GM12878 (cell line): ENCODE data around the gene LSM2. TPM values are rescaled to one million over a fixed set of nuclear protein-coding genes. Genes with fewer than 3 reads are reported as not detected.

Experiments used
- BACH1 ChIP-seq: fragments of 450-650 bp; IDR thresholded peaks from 2 replicates; pipeline ENCODE4 v1.6.1; 2017; ENCODE audit warnings: mild to moderate bottlenecking, borderline replicate concordance
- CHD4 ChIP-seq: fragments of 200-600 bp; sonication (generic); IDR thresholded peaks from 2 replicates; pipeline ENCODE4 v1.6.1; 2016; ENCODE audit warnings: mild to moderate bottlenecking
- DPF2 ChIP-seq: fragments of 450-650 bp; IDR thresholded peaks from 2 replicates; pipeline ENCODE4 v1.6.1; 2017; ENCODE audit warnings: mild to moderate bottlenecking
- EGR1 ChIP-seq, 2 experiments: IDR thresholded peaks; 1 replicate in 1 of 2; 2 replicates in 1 of 2; pipeline ENCODE4 v1.6.1; 2011 to 2012; ENCODE audit warnings: low read depth in 2 of 2, low read length in 2 of 2, borderline replicate concordance in 1 of 2, mild to moderate bottlenecking in 1 of 2, moderate library complexity in 1 of 2
- GABPA ChIP-seq: IDR thresholded peaks from 2 replicates; pipeline ENCODE4 v1.6.1; 2014; ENCODE audit warnings: antibody characterized with exemption, low read depth, mild to moderate bottlenecking, inconsistent platforms
- GATAD2B ChIP-seq: fragments of 450-650 bp; conservative IDR thresholded peaks from 2 replicates; pipeline ENCODE4 v1.6.1; 2017; ENCODE audit warnings: low read depth, mild to moderate bottlenecking, moderate library complexity
- JUND ChIP-seq: IDR thresholded peaks from 2 replicates; pipeline ENCODE4 v1.6.1; 2012; ENCODE audit warnings: low read depth, mild to moderate bottlenecking, low read length, improper control_type of control experiment, moderate library complexity
- LARP7 ChIP-seq: fragments of 450-650 bp; IDR thresholded peaks from 2 replicates; pipeline ENCODE4 v1.6.1; 2017; ENCODE audit warnings: mild to moderate bottlenecking
- MTA3 ChIP-seq: IDR thresholded peaks from 2 replicates; pipeline ENCODE4 v1.6.1; 2012; ENCODE audit warnings: low read length, inconsistent platforms, borderline replicate concordance
- NFYB ChIP-seq: IDR thresholded peaks from 2 replicates; pipeline ENCODE4 v1.6.1; 2011; ENCODE audit warnings: low read depth, mild to moderate bottlenecking, low read length, improper control_type of control experiment, moderate library complexity; ENCODE audit not compliant: insufficient read depth
- POLR2AphosphoS5 ChIP-seq: IDR thresholded peaks from 2 replicates; pipeline ENCODE4 v1.6.1; 2011; ENCODE audit warnings: mild to moderate bottlenecking, low read length, inconsistent platforms
- SMARCA5 ChIP-seq: fragments of 450-650 bp; IDR thresholded peaks from 2 replicates; pipeline ENCODE4 v1.6.1; 2017; ENCODE audit warnings: mild to moderate bottlenecking
- SMC3 ChIP-seq: IDR thresholded peaks from 2 replicates; pipeline ENCODE4 v1.6.1; 2011; ENCODE audit warnings: low read length, improper control_type of control experiment, borderline replicate concordance
- SP1 ChIP-seq: IDR thresholded peaks from one replicate; pipeline ENCODE4 v1.6.1; 2011; ENCODE audit warnings: low read depth, low read length
- TBL1XR1 ChIP-seq: IDR thresholded peaks from 2 replicates; pipeline ENCODE4 v1.6.1; 2012; ENCODE audit warnings: low read depth, low read length, improper control_type of control experiment
- TCF3 ChIP-seq: IDR thresholded peaks from 2 replicates; pipeline ENCODE4 v1.6.1; 2012; ENCODE audit warnings: low read depth, mild to moderate bottlenecking, low read length, borderline replicate concordance; ENCODE audit not compliant: insufficient read depth
- ZBED1 ChIP-seq: IDR thresholded peaks from 2 replicates; pipeline ENCODE4 v1.6.1; 2016; ENCODE audit warnings: borderline replicate concordance
- polyA plus RNA-seq, 11 experiments: library from polyadenylated mRNA; depleted of rRNA in 4 of 11; unstranded in 6 of 11; stranded (reverse) in 5 of 11; fragments of >200 nt; fragmentation: Nextera tagmentation in 4 of 11; fragmentation: Illumina TruSeq in 1 of 11; extraction: Ambion mirVana in 4 of 11; extraction: Trizol in 1 of 11; gene quantifications; 1 replicate in 1 of 11; 2 replicates in 10 of 11; pipeline versions ENCODE4 v1.2.1 to v1.2.3, GENCODE V29; 2011 to 2016; ENCODE audit warnings: inconsistent platforms in 2 of 11, missing spikeins in 2 of 11, low read depth in 1 of 11
- total RNA-seq, 4 experiments: library from RNA; depleted of rRNA in 3 of 4; stranded (reverse); fragments of >200 nt in 3 of 4; fragmentation: Illumina TruSeq in 1 of 4; extraction: Trizol in 1 of 4; gene quantifications; 2 replicates each; pipeline versions ENCODE4 v1.2.1 to v1.2.3, GENCODE V29; 2013 to 2021
- TF ChIP-seq, protein P1 (sequence below): fragments of 450-650 bp; IDR thresholded peaks from 2 replicates; pipeline ENCODE4 v1.6.1; 2017; ENCODE audit warnings: borderline replicate concordance
- TF ChIP-seq, protein P2 (sequence below): IDR thresholded peaks from 2 replicates; pipeline ENCODE4 v1.6.1; 2011; ENCODE audit warnings: low read depth, mild to moderate bottlenecking, low read length, moderate library complexity, borderline replicate concordance; ENCODE audit errors: extremely low read depth
- TF ChIP-seq, protein P3 (sequence below): fragments of 450-650 bp; IDR thresholded peaks from 2 replicates; pipeline ENCODE4 v1.6.1; 2016; ENCODE audit warnings: mild to moderate bottlenecking
- TF ChIP-seq, protein P4 (sequence below): fragments of 450-650 bp; IDR thresholded peaks from 2 replicates; pipeline ENCODE4 v1.6.1; 2014; ENCODE audit warnings: mild to moderate bottlenecking
- TF ChIP-seq, protein P5 (sequence below): fragments of 150-350 bp; IDR thresholded peaks from 2 replicates; pipeline ENCODE4 v1.6.1; 2016; ENCODE audit warnings: low read depth, low read length

Gene LSM2
- total and polyA plus RNA-seq, 10 of the 15 experiments (the other 5 are each of a cell fraction or from before 2014, with no cell fraction given) = 99.1 to 276 (median 153) TPM

DNA sequence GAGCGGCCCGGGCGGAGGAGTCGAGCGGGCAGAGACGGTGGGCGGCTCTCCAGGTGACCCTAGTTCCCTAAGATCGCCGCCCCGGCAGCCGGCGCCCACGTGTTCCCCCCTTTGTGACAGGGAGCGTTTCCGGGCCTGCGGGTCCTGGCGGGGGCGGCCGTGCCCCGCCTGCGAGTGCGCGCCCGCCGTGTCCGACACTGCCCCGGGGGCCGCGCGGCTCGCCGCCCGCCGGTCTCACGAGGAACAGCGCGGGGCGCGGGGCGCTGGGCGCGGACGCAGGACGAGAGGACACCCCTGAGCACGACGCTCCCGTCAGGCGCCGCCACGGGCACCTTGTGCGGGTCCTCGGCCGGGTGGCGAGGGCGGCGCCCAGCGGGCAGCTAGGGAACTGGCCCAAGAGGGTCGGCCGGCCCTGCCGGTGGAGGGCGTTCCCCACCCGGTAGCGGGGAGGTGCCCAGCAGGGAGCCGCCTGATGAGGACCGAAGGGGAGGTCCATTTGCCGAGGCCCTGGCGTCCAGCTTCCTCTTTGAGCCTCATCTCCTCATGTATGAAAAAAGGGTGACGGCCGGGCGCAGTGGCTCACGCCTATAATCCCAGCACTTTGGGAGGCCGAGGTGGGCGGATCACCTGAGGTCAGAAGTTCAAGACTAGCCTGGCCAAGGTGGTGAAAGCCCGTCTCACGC is 11.0 kb downstream of the LSM2 start, which contains the start of gene VARS1 (continued):
- TF ChIP-seq, protein P1, sequence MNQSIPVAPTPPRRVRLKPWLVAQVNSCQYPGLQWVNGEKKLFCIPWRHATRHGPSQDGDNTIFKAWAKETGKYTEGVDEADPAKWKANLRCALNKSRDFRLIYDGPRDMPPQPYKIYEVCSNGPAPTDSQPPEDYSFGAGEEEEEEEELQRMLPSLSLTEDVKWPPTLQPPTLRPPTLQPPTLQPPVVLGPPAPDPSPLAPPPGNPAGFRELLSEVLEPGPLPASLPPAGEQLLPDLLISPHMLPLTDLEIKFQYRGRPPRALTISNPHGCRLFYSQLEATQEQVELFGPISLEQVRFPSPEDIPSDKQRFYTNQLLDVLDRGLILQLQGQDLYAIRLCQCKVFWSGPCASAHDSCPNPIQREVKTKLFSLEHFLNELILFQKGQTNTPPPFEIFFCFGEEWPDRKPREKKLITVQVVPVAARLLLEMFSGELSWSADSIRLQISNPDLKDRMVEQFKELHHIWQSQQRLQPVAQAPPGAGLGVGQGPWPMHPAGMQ = peak; percentile 36; the same call in 1 of the 2 replicates
- TF ChIP-seq ZBED1 (no peak), SP1 (no peak), JUND (no peak), SMARCA5 (peak; percentile 96), EGR1 (IDR thresholded peaks at IDR 0.05; ENCODE audit: borderline replicate concordance in 1 of 2, low read depth in 2 of 2, low read length in 2 of 2) (peak in 1 of 2 experiments; percentile 83; a peak in 2 of 3 replicates), MTA3 (no peak), NFYB (no peak), LARP7 (peak; percentile 100), TBL1XR1 (no peak), TCF3 (peak; percentile 33; the same call in 1 of the 2 replicates), BACH1 (peak; percentile 97), SMC3 (peak; percentile 55), DPF2 (peak; percentile 96), GATAD2B (peak; percentile 99), CHD4 (no peak), GABPA (no peak), POLR2AphosphoS5 (no peak)
- TF ChIP-seq, protein P2, sequence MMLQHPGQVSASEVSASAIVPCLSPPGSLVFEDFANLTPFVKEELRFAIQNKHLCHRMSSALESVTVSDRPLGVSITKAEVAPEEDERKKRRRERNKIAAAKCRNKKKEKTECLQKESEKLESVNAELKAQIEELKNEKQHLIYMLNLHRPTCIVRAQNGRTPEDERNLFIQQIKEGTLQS = no peak
- TF ChIP-seq, protein P3, sequence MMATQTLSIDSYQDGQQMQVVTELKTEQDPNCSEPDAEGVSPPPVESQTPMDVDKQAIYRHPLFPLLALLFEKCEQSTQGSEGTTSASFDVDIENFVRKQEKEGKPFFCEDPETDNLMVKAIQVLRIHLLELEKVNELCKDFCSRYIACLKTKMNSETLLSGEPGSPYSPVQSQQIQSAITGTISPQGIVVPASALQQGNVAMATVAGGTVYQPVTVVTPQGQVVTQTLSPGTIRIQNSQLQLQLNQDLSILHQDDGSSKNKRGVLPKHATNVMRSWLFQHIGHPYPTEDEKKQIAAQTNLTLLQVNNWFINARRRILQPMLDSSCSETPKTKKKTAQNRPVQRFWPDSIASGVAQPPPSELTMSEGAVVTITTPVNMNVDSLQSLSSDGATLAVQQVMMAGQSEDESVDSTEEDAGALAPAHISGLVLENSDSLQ = 0 out of 2 replicates have a peak, but pooled peaks have one; percentile 22
- TF ChIP-seq, protein P4, sequence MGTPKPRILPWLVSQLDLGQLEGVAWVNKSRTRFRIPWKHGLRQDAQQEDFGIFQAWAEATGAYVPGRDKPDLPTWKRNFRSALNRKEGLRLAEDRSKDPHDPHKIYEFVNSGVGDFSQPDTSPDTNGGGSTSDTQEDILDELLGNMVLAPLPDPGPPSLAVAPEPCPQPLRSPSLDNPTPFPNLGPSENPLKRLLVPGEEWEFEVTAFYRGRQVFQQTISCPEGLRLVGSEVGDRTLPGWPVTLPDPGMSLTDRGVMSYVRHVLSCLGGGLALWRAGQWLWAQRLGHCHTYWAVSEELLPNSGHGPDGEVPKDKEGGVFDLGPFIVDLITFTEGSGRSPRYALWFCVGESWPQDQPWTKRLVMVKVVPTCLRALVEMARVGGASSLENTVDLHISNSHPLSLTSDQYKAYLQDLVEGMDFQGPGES = peak; percentile 48; the same call in 1 of the 2 replicates
- TF ChIP-seq, protein P5, sequence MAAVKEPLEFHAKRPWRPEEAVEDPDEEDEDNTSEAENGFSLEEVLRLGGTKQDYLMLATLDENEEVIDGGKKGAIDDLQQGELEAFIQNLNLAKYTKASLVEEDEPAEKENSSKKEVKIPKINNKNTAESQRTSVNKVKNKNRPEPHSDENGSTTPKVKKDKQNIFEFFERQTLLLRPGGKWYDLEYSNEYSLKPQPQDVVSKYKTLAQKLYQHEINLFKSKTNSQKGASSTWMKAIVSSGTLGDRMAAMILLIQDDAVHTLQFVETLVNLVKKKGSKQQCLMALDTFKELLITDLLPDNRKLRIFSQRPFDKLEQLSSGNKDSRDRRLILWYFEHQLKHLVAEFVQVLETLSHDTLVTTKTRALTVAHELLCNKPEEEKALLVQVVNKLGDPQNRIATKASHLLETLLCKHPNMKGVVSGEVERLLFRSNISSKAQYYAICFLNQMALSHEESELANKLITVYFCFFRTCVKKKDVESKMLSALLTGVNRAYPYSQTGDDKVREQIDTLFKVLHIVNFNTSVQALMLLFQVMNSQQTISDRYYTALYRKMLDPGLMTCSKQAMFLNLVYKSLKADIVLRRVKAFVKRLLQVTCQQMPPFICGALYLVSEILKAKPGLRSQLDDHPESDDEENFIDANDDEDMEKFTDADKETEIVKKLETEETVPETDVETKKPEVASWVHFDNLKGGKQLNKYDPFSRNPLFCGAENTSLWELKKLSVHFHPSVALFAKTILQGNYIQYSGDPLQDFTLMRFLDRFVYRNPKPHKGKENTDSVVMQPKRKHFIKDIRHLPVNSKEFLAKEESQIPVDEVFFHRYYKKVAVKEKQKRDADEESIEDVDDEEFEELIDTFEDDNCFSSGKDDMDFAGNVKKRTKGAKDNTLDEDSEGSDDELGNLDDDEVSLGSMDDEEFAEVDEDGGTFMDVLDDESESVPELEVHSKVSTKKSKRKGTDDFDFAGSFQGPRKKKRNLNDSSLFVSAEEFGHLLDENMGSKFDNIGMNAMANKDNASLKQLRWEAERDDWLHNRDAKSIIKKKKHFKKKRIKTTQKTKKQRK = no peak
